Measurements from ENCODE around the gene CD300LD. TPM values are rescaled to one million over a fixed set of nuclear protein-coding genes. Genes with fewer than 3 reads are reported as not detected.

The CD300LD gene
- total and polyA plus RNA-seq, 2 experiments from 2014 or later = not detected

- DNase-seq (ENCODE audit: low read depth in 1 of 2, low spot score in 1 of 2) = no peak
- H3K27ac ChIP-seq = no peak within 1 kb of the TSS
- TF ChIP-seq CTCF (IDR thresholded peaks at IDR 0.05; ENCODE audit: low read depth, low read length) = no peak
- no peaks in the 10 kb centered on the region for H3K27me3 ChIP-seq
- H3K36me3 ChIP-seq = no peaks in the 10 kb centered on the region
- H3K4me1 ChIP-seq (ENCODE audit: low read depth) = no peaks in the 10 kb centered on the region
- H3K4me3 ChIP-seq = no peak within 1 kb of the TSS
- no peaks in the 10 kb centered on the region for H3K9me3 ChIP-seq (ENCODE audit: low read depth)
Measured at GRCh38 chr17:74531231-74531761, 60.8 kb downstream of the CD300LD start, which contains the start of gene CD300LB. Gene CD300LB, minus strand, starts transcription at chr17:74531475. Its CDS starts 125 bp downstream, at chr17:74531350.

GRCh38 chr17:74530831-74531150 lies 61.3 kb downstream of the CD300LD start:
- DNase-seq (ENCODE audit: low read depth in 1 of 2, low spot score in 1 of 2) = no peak
- Histone ChIP-seq H3K4me3 (no peak overlapping the region), H3K27ac (no peak overlapping the region), H3K9me3 (ENCODE audit: low read depth) (no peaks in the 10 kb centered on the region), H3K27me3 (peaks cover 2% of the 10 kb centered on the region), H3K36me3 (no peaks in the 10 kb centered on the region), H3K4me1 (ENCODE audit: low read depth) (no peaks in the 10 kb centered on the region)
- TF ChIP-seq CTCF (IDR thresholded peaks at IDR 0.05; ENCODE audit: low read depth, low read length) = no peak

Other genes starting within 250 kb of the CD300LD start
- 0.63 TPM in 1 of 2 replicates, not detected in the other for gene BTBD17, start 230.4 kb downstream of the CD300LD start, total RNA-seq
- 0.09 and 0.62 TPM in 2 replicates for gene BTBD17, start 230.4 kb downstream of the CD300LD start, polyA plus RNA-seq
- gene GPR142, start 224.8 kb downstream of the CD300LD start, total RNA-seq = not detected in 2 replicates
- gene GPR142, start 224.8 kb downstream of the CD300LD start, polyA plus RNA-seq = not detected in 2 replicates
- gene GPRC5C, start 160.2 kb downstream of the CD300LD start, total RNA-seq = 114 and 125 TPM in 2 replicates
- 106 and 117 TPM in 2 replicates for gene GPRC5C, start 160.2 kb downstream of the CD300LD start, polyA plus RNA-seq
- gene CD300A, start 125.6 kb downstream of the CD300LD start, total RNA-seq = 2.7 and 4.2 TPM in 2 replicates
- 2.6 and 2.8 TPM in 2 replicates for gene CD300A, start 125.6 kb downstream of the CD300LD start, polyA plus RNA-seq
- not detected in 2 replicates for gene CD300LB, start 60.8 kb downstream of the CD300LD start, total RNA-seq
- not detected in 2 replicates for gene CD300LB, start 60.8 kb downstream of the CD300LD start, polyA plus RNA-seq
- gene CD300C, start 46.2 kb downstream of the CD300LD start, total RNA-seq = 0.07 and 0.12 TPM in 2 replicates
- gene CD300C, start 46.2 kb downstream of the CD300LD start, polyA plus RNA-seq = 0.83 TPM in 1 of 2 replicates, not detected in the other
- gene CD300H, start 24.8 kb downstream of the CD300LD start, total RNA-seq = not detected in 2 replicates
- gene CD300H, start 24.8 kb downstream of the CD300LD start, polyA plus RNA-seq = not detected in 2 replicates
- gene CD300E, start 31.5 kb upstream of the CD300LD start, total RNA-seq = 0.07 TPM in 1 of 2 replicates, not detected in the other
- 0.34 TPM in 1 of 2 replicates, not detected in the other for gene CD300E, start 31.5 kb upstream of the CD300LD start, polyA plus RNA-seq
- gene CD300LF, start 120.6 kb upstream of the CD300LD start, total RNA-seq = not detected in 2 replicates
- not detected in 2 replicates for gene CD300LF, start 120.6 kb upstream of the CD300LD start, polyA plus RNA-seq
- 3.4 and 6.9 TPM in 2 replicates for gene RAB37, start 145.0 kb upstream of the CD300LD start, total RNA-seq
- 4.6 and 4.9 TPM in 2 replicates for gene RAB37, start 145.0 kb upstream of the CD300LD start, polyA plus RNA-seq
- gene NHERF1, start 156.3 kb upstream of the CD300LD start, total RNA-seq = 78.2 and 87.3 TPM in 2 replicates
- 95.1 and 111 TPM in 2 replicates for gene NHERF1, start 156.3 kb upstream of the CD300LD start, polyA plus RNA-seq
- 45.9 and 73.1 TPM in 2 replicates for gene NAT9, start 184.1 kb upstream of the CD300LD start, total RNA-seq
- 56.2 and 96.8 TPM in 2 replicates for gene NAT9, start 184.1 kb upstream of the CD300LD start, polyA plus RNA-seq